Measurements from ENCODE around the gene KCNJ5. TPM values are rescaled to one million over a fixed set of nuclear protein-coding genes. Genes with fewer than 3 reads are reported as not detected.
A peak's percentile ranks its signal among the peaks of the same experiment; 100 is the strongest.

Gene KCNJ5
- total RNA-seq, 1 experiment from 2014 or later: 0.11 TPM

GRCh38 chr11:128926437-128927107 is 35.4 kb downstream of the KCNJ5 start:
- TF ChIP-seq, protein P1, sequence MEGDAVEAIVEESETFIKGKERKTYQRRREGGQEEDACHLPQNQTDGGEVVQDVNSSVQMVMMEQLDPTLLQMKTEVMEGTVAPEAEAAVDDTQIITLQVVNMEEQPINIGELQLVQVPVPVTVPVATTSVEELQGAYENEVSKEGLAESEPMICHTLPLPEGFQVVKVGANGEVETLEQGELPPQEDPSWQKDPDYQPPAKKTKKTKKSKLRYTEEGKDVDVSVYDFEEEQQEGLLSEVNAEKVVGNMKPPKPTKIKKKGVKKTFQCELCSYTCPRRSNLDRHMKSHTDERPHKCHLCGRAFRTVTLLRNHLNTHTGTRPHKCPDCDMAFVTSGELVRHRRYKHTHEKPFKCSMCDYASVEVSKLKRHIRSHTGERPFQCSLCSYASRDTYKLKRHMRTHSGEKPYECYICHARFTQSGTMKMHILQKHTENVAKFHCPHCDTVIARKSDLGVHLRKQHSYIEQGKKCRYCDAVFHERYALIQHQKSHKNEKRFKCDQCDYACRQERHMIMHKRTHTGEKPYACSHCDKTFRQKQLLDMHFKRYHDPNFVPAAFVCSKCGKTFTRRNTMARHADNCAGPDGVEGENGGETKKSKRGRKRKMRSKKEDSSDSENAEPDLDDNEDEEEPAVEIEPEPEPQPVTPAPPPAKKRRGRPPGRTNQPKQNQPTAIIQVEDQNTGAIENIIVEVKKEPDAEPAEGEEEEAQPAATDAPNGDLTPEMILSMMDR (conservative IDR thresholded peaks at IDR 0.05): no peak
- no peak overlapping the region for H2AK5ac ChIP-seq (ENCODE audit: insufficient read length, low read length)
- H3K4me2 ChIP-seq (ENCODE audit: insufficient read depth, insufficient read length, low read length): no peak overlapping the region
- H3K27ac Mint-ChIP-seq: peak overlapping the region in 1 of 3 experiments; percentile 37; a peak in 1 of 7 replicates
- no peak overlapping the region for H2BK120ac ChIP-seq (ENCODE audit: low read depth, low read length, poor library complexity, severe bottlenecking)
- no peak overlapping the region for H2BK15ac ChIP-seq (ENCODE audit: low read depth, low read length)
- H3K9ac ChIP-seq (ENCODE audit: extremely low read depth, insufficient read length, low read length): no peak overlapping the region
- no peak overlapping the region for H3K4ac ChIP-seq (ENCODE audit: low read depth, low read length)
- H3K27me3 Mint-ChIP-seq (ENCODE audit: low read depth): peaks cover 86% of the 10 kb centered on the region
- H3K27ac ChIP-seq (ENCODE audit: insufficient read length, low read depth, low read length): no peak overlapping the region
- H3K56ac ChIP-seq (ENCODE audit: insufficient read length, low read depth, low read length): no peak overlapping the region
- no peaks in the 10 kb centered on the region for H3K79me1 ChIP-seq (ENCODE audit: insufficient read depth, low read depth, low read length, poor library complexity, severe bottlenecking)
- H2BK20ac ChIP-seq (ENCODE audit: low read depth, low read length, poor library complexity, severe bottlenecking): no peak overlapping the region
- H3K79me2 ChIP-seq (ENCODE audit: insufficient read depth, low read length): no peaks in the 10 kb centered on the region
- no peak overlapping the region for H3K14ac ChIP-seq (ENCODE audit: insufficient read depth, low read length)
- H3K4me3 Mint-ChIP-seq: peak overlapping the region in 1 of 2 experiments; percentile 52; a peak in 2 of 5 replicates
- H4K91ac ChIP-seq (ENCODE audit: insufficient read length, low read depth, low read length): no peak overlapping the region
- H3K23me2 ChIP-seq (ENCODE audit: insufficient read length, low read depth, low read length, poor library complexity, severe bottlenecking): no peaks in the 10 kb centered on the region
- H3K23ac ChIP-seq (ENCODE audit: insufficient read length, low read depth, low read length): no peak overlapping the region
- H3K36me3 Mint-ChIP-seq (ENCODE audit: insufficient read depth in 1 of 3, low read depth in 3 of 3): no peaks in the 10 kb centered on the region
- DNase-seq: no peak
- no peak overlapping the region for H2AFZ ChIP-seq (ENCODE audit: low read length)
- H3T11ph ChIP-seq (ENCODE audit: low read length): no peak overlapping the region
- H2BK5ac ChIP-seq (ENCODE audit: insufficient read length, low read length): no peak overlapping the region
- WGBS (ENCODE audit: extremely low coverage, insufficient read length, low lambda C conversion rate): no CpG with 5 or more reads among the region's 17 CpGs
- no peak overlapping the region for H2BK12ac ChIP-seq (ENCODE audit: insufficient read length, low read depth, low read length)
- peaks cover 51 to 56% of the 10 kb centered on the region in 2 experiments for H3K4me1 Mint-ChIP-seq
- no peak overlapping the region for H4K8ac ChIP-seq (replicated peaks; ENCODE audit: insufficient read length, low read depth, low read length)
- H4K20me1 ChIP-seq (ENCODE audit: control insufficient read depth, insufficient read depth, insufficient read length): no peaks in the 10 kb centered on the region
- H3K9me3 Mint-ChIP-seq: peaks cover 0 to 3% of the 10 kb centered on the region in 2 experiments; a peak in 2 of 5 replicates
- H3K4me1 ChIP-seq (ENCODE audit: insufficient read depth, low read length): peaks cover 13% of the 10 kb centered on the region
- peaks cover 19% of the 10 kb centered on the region; the same call in 1 of the 2 replicates for H3K27me3 ChIP-seq (ENCODE audit: insufficient read depth, low read length)
- H4K5ac ChIP-seq (ENCODE audit: insufficient read length, low read depth, low read length): no peak overlapping the region
- H3K9me3 ChIP-seq (ENCODE audit: control insufficient read depth, low read depth, low read length): no peaks in the 10 kb centered on the region
- H3K18ac ChIP-seq (ENCODE audit: insufficient read length, low read depth, low read length): no peak overlapping the region

Measured in H9 (cell line).